H1 (cell line): Measurements from ENCODE around the gene UTP15. TPM values are rescaled to one million over a fixed set of nuclear protein-coding genes. Genes with fewer than 3 reads are reported as not detected.

Experiments
- CTCF ChIA-PET: fragments of 300-600 bp; sonication (Branson Sonifier 250); formaldehyde crosslinking; loops from one replicate; lab custom pipeline; 2021; ENCODE audit not compliant: partially characterized antibody; lab: Charles Lee
- POLR2A ChIA-PET: fragments of 300-600 bp; sonication (Branson Sonifier 250); formaldehyde crosslinking; loops from one replicate; lab custom pipeline; 2021; ENCODE audit warnings: inconsistent platforms; ENCODE audit not compliant: partially characterized antibody; lab: Charles Lee
- DNase-seq, 2 experiments: peaks; one replicate each; pipeline versions ENCODE4 v3.0.0 to v3.0.0-alpha.2; 2010 to 2022; ENCODE audit warnings: low spot score in 2 of 2, low read depth in 1 of 2, mixed read lengths in 1 of 2
- FAIRE-seq: peaks from 2 replicates; lab custom pipeline; 2011; peaks lifted over from hg19 to GRCh38; lab: Jason Lieb, UNC
- H2AFZ ChIP-seq: 2 replicates; pipeline ENCODE4 v1.8.1; 2012; ENCODE audit warnings: low read length, inconsistent platforms
- H2AK5ac ChIP-seq: 2 replicates; pipeline ENCODE4 v1.6.1; 2013; ENCODE audit warnings: low read depth, low read length
- H2BK120ac ChIP-seq: replicated peaks from 2 replicates; pipeline ENCODE3; 2013; ENCODE audit warnings: low read depth, low read length, inconsistent platforms
- H2BK12ac ChIP-seq: 2 replicates; pipeline ENCODE4 v1.6.1; 2013; ENCODE audit warnings: low read depth, low read length
- H2BK15ac ChIP-seq: 2 replicates; pipeline ENCODE4 v1.6.1; 2013; ENCODE audit warnings: low read length
- H2BK20ac ChIP-seq: 2 replicates; pipeline ENCODE4 v1.6.1; 2013; ENCODE audit warnings: low read length
- H2BK5ac ChIP-seq: 2 replicates; pipeline ENCODE4 v1.6.1; 2013; ENCODE audit warnings: low read depth, low read length
- H3K14ac ChIP-seq: 2 replicates; pipeline ENCODE4 v1.6.1; 2013; ENCODE audit warnings: inconsistent platforms; ENCODE audit not compliant: insufficient read length
- H3K18ac ChIP-seq: 2 replicates; pipeline ENCODE4 v1.6.1; 2013; ENCODE audit warnings: low read length; ENCODE audit errors: extremely low read depth
- H3K23ac ChIP-seq: 2 replicates; pipeline ENCODE4 v1.6.1; 2013; ENCODE audit warnings: inconsistent platforms; ENCODE audit not compliant: insufficient read length
- H3K23me2 ChIP-seq: 2 replicates; pipeline ENCODE4 v1.6.1; 2013; ENCODE audit warnings: low read depth, low read length
- H3K27ac ChIP-seq: 2 replicates; pipeline ENCODE4 v1.6.1; 2011; ENCODE audit warnings: low read depth, low read length, inconsistent platforms
- H3K27me3 ChIP-seq, 4 experiments: replicated peaks in 1 of 4; 1 replicate in 1 of 4; 2 replicates in 3 of 4; pipeline versions ENCODE4 v1.6.1 to v1.8.1; 2011 to 2013; ENCODE audit warnings: low read length in 3 of 4, mild to moderate bottlenecking in 3 of 4, inconsistent platforms in 2 of 4, mixed read lengths in 2 of 4, moderate library complexity in 1 of 4; ENCODE audit not compliant: control insufficient read depth in 3 of 4, insufficient read depth in 3 of 4; ENCODE audit errors: extremely low read depth in 1 of 4
- H3K36me3 ChIP-seq, 4 experiments: 2 replicates each; pipeline versions ENCODE4 v1.6.1 to v1.8.1; 2011 to 2013; ENCODE audit warnings: mild to moderate bottlenecking in 4 of 4, low read length in 3 of 4, moderate library complexity in 2 of 4, control low read depth in 1 of 4, inconsistent platforms in 1 of 4; ENCODE audit not compliant: insufficient read depth in 4 of 4, control insufficient read depth in 2 of 4
- H3K4ac ChIP-seq: replicated peaks from 2 replicates; pipeline ENCODE3; 2013; ENCODE audit warnings: low read length, low read depth, mixed read lengths, inconsistent platforms; ENCODE audit not compliant: insufficient read length
- H3K4me1 ChIP-seq, 4 experiments: replicated peaks in 1 of 4; 1 replicate in 1 of 4; 2 replicates in 3 of 4; pipeline versions ENCODE4 v1.6.1 to v1.8.1; 2011 to 2013; ENCODE audit warnings: low read length in 3 of 4, inconsistent platforms in 2 of 4, mixed read lengths in 1 of 4; ENCODE audit not compliant: insufficient read depth in 4 of 4, control insufficient read depth in 3 of 4
- H3K4me2 ChIP-seq, 2 experiments: 2 replicates each; pipeline versions ENCODE4 v1.6.1 to v1.8.1; 2011 to 2013; ENCODE audit warnings: low read depth in 2 of 2, low read length in 2 of 2, control low read depth in 1 of 2, inconsistent platforms in 1 of 2, mild to moderate bottlenecking in 1 of 2; ENCODE audit not compliant: insufficient read depth in 1 of 2
- H3K4me3 ChIP-seq, 4 experiments: fragments of 200-600, 300-600 bp in 1 of 4; sonication (generic), shearing (Covaris generic), sonication (Bioruptor Twin) in 1 of 4; 2 replicates each; pipeline versions ENCODE4 v1.5.1 to v1.8.1; 2011 to 2016; ENCODE audit warnings: low read length in 4 of 4, low read depth in 3 of 4, control low read depth in 2 of 4, inconsistent platforms in 2 of 4, mild to moderate bottlenecking in 2 of 4, mixed read lengths in 1 of 4, moderate library complexity in 1 of 4; ENCODE audit not compliant: insufficient read depth in 2 of 4; ENCODE audit errors: extremely low read depth in 1 of 4
- H3K56ac ChIP-seq: replicated peaks from 2 replicates; pipeline ENCODE3; 2013; ENCODE audit warnings: low read depth, mild to moderate bottlenecking, mixed read lengths, low read length, inconsistent platforms; ENCODE audit not compliant: insufficient read length
- H3K79me1 ChIP-seq: 2 replicates; pipeline ENCODE4 v1.6.1; 2013; ENCODE audit warnings: low read depth, low read length, control low read depth
- H3K79me2 ChIP-seq, 2 experiments: 2 replicates each; pipeline versions ENCODE4 v1.6.1 to v1.8.1; 2012 to 2013; ENCODE audit warnings: low read length in 2 of 2, mild to moderate bottlenecking in 2 of 2, inconsistent platforms in 1 of 2; ENCODE audit not compliant: insufficient read depth in 2 of 2, control insufficient read depth in 1 of 2
- H3K9ac ChIP-seq, 4 experiments: replicated peaks in 1 of 4; 1 replicate in 1 of 4; 2 replicates in 3 of 4; pipeline versions ENCODE4 v1.6.1 to v1.8.1; 2011 to 2013; ENCODE audit warnings: low read depth in 3 of 4, low read length in 3 of 4, control low read depth in 2 of 4, mild to moderate bottlenecking in 2 of 4, moderate library complexity in 2 of 4, inconsistent platforms in 1 of 4; ENCODE audit errors: extremely low read depth in 1 of 4
- H3K9me3 ChIP-seq, 2 experiments: 2 replicates each; pipeline versions ENCODE4 v1.6.1 to v1.8.1; 2012 to 2013; ENCODE audit warnings: mild to moderate bottlenecking in 2 of 2, moderate library complexity in 2 of 2, control low read depth in 1 of 2, inconsistent platforms in 1 of 2, low read depth in 1 of 2, low read length in 1 of 2, mixed read lengths in 1 of 2; ENCODE audit not compliant: insufficient read depth in 2 of 2
- H4K20me1 ChIP-seq, 2 experiments: replicated peaks in 1 of 2; 2 replicates each; pipeline versions ENCODE3 to v1.8.1; 2011 to 2013; ENCODE audit warnings: inconsistent platforms in 2 of 2, low read length in 2 of 2, mild to moderate bottlenecking in 1 of 2; ENCODE audit not compliant: insufficient read depth in 2 of 2, control insufficient read depth in 1 of 2
- H4K5ac ChIP-seq: 2 replicates; pipeline ENCODE4 v1.6.1; 2013; ENCODE audit warnings: low read length, low read depth, mixed read lengths, inconsistent platforms; ENCODE audit not compliant: insufficient read length
- H4K8ac ChIP-seq: 2 replicates; pipeline ENCODE4 v1.8.0; 2013; ENCODE audit warnings: mild to moderate bottlenecking, moderate library complexity, low read length, inconsistent platforms; ENCODE audit not compliant: insufficient read depth; ENCODE audit errors: extremely low read depth
- H4K91ac ChIP-seq: replicated peaks from 2 replicates; pipeline ENCODE3; 2013; ENCODE audit warnings: low read length, mixed read lengths, inconsistent platforms; ENCODE audit not compliant: insufficient read length
- TEAD4 ChIP-seq: IDR thresholded peaks from 2 replicates; pipeline ENCODE4 v1.6.1; 2012; ENCODE audit warnings: low read depth, low read length, inconsistent platforms, mixed read lengths
- YY1 ChIP-seq: IDR thresholded peaks from 2 replicates; pipeline ENCODE4 v1.6.1; 2011; ENCODE audit warnings: low read depth, mild to moderate bottlenecking, low read length
- polyA plus RNA-seq, 7 experiments: library from polyadenylated mRNA; depleted of rRNA in 3 of 7; stranded (reverse) in 5 of 7; unstranded in 2 of 7; fragments of >200 nt in 5 of 7; fragments of 200-250 nt in 2 of 7; gene quantifications; 1 replicate in 5 of 7; 2 replicates in 1 of 7; 4 replicates in 1 of 7; pipeline versions ENCODE4 v1.2.1 to v1.2.3, GENCODE V29; 2011 to 2013; ENCODE audit warnings: missing spikeins in 2 of 7, mixed read lengths in 2 of 7
- total RNA-seq: library from RNA; stranded (reverse); fragmentation: NEBNext Ultra II Directional; extraction: Animal tissue kit (Norgen Biotek cat#: 25700); gene quantifications from 2 replicates; pipeline ENCODE4 v1.2.1, GENCODE V29; 2021

UTP15 gene
- total and polyA plus RNA-seq, 2 of the 8 experiments (the other 6 are each of a cell fraction or from before 2014, with no cell fraction given): 14.3 to 33.6 TPM

DNA sequence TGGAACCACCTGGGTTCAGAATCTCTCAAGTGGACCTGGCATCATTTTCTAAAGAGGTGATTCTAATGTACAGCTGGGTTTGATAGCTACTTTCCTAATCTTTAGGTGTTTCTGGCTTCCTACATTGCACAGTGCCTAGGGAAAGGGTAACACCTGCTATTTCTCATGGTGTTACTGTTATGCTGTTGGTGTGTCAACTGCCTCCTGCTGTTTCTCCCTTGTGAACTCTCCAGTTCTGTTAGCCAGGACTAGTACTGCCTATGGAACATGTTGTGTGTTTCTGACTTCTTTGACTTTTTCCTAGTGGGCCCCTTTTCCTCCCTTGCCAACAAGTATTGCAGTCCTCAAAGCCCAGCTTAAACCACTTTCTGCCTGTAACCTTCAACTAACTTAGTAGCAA lies 66.0 kb downstream of the UTP15 start:
- no peak overlapping the region for H3K14ac ChIP-seq
- H3K79me1 ChIP-seq: no peaks in the 10 kb centered on the region
- no peak overlapping the region for H4K8ac ChIP-seq
- H2BK5ac ChIP-seq: no peak overlapping the region
- no peak overlapping the region for H3K23ac ChIP-seq
- no peak overlapping the region for H2AK5ac ChIP-seq
- no peak overlapping the region for H3K56ac ChIP-seq
- no peak overlapping the region for H3K4me3 ChIP-seq
- no peaks in the 10 kb centered on the region for H3K79me2 ChIP-seq
- H3K23me2 ChIP-seq: peaks cover 2% of the 10 kb centered on the region; the same call in 1 of the 2 replicates
- H3K27me3 ChIP-seq: peaks cover 8 to 15% (median 12%) of the 10 kb centered on the region in 4 experiments
- POLR2A ChIA-PET: no interaction called here
- H3K4me2 ChIP-seq: no peak overlapping the region
- no peak overlapping the region for H2BK20ac ChIP-seq
- H3K18ac ChIP-seq: no peak overlapping the region
- no peaks in the 10 kb centered on the region for H4K20me1 ChIP-seq
- CTCF ChIA-PET: interaction anchor here (0.8 to 1.4 kb wide), 2 partner anchors 10 to 12 kb away, joined by 4 read pairs; no protein-coding TSS in a partner anchor
- FAIRE-seq (no peak), DNase-seq (no peak)
- H2BK120ac ChIP-seq: no peak overlapping the region
- no peak overlapping the region for H3K9ac ChIP-seq
- no peaks in the 10 kb centered on the region for H3K36me3 ChIP-seq
- no peak overlapping the region for H2BK15ac ChIP-seq
- H2AFZ ChIP-seq: no peak overlapping the region
- H3K9me3 ChIP-seq: no peaks in the 10 kb centered on the region
- H4K91ac ChIP-seq: no peak overlapping the region
- H3K27ac ChIP-seq: no peak overlapping the region
- no peak overlapping the region for H4K5ac ChIP-seq
- H3K4ac ChIP-seq: no peak overlapping the region
- H2BK12ac ChIP-seq: no peak overlapping the region
- H3K4me1 ChIP-seq: peaks cover 0 to 4% (median 0%) of the 10 kb centered on the region in 4 experiments; a peak in 2 of 7 replicates
- TF ChIP-seq TEAD4 (no peak), YY1 (no peak)
